NCI-H1436 treated with DMSO at 0.1 percent for 48 hours (cell line): Measurements from ENCODE around the gene TCEAL5.
"Not testable (repeated sequence)": the region's sequence is repeated elsewhere in the genome, so short reads cannot be mapped to it uniquely, and the experiment has no call there.

Experiments used
- DNase-seq: peaks from one replicate; lab custom pipeline; 2025; lab: John Stamatoyannopoulos, UW

The TCEAL5 gene

GRCh38 chrX:103234869-103235268, 41.7 kb downstream of the TCEAL5 start:
- no peak for DNase-seq

- DNase-seq, result no peak
Measured at GRCh38 chrX:103233263-103233662, 43.3 kb downstream of the TCEAL5 start.

- not testable (repeated sequence) for DNase-seq
Measured at GRCh38 chrX:103225918-103226317, 50.6 kb downstream of the TCEAL5 start.
